Hepatocyte (in vitro differentiated cells): Measurements from ENCODE around the gene ARHGAP9.

Experiments
- EZH2 ChIP-seq: fragments of 200-600 bp; sonication (generic); IDR thresholded peaks from 2 replicates; pipeline ENCODE4 v1.6.1; 2016; ENCODE audit warnings: antibody characterized with exemption, mild to moderate bottlenecking, borderline replicate concordance
- TF ChIP-seq, protein P1 (sequence below): fragments of 200-600 bp; sonication (generic); IDR thresholded peaks from 2 replicates; pipeline ENCODE4 v1.5.1; 2016; ENCODE audit warnings: antibody characterized with exemption, mild to moderate bottlenecking; ENCODE audit not compliant: poor library complexity

DNA sequence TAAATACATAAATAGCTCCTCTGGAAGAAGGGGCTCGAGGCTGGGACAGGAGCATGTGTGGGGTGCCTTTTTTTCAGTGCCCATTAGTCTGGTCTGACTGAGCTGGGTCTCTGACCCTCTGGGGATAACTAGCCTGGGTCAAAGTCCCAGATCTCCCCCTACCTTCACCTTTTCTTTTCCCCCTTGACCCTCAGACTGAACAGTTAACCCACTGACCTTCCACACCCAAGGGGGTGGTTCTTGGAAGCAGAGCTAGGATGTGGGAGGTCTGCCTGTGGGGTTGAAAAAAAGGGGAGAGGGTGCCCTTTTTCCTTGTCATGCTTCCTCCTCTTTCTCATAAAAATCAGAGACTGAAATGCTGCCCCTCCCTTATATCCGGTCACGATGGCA is 21.0 kb downstream of the ARHGAP9 start:
- TF ChIP-seq, protein P1, sequence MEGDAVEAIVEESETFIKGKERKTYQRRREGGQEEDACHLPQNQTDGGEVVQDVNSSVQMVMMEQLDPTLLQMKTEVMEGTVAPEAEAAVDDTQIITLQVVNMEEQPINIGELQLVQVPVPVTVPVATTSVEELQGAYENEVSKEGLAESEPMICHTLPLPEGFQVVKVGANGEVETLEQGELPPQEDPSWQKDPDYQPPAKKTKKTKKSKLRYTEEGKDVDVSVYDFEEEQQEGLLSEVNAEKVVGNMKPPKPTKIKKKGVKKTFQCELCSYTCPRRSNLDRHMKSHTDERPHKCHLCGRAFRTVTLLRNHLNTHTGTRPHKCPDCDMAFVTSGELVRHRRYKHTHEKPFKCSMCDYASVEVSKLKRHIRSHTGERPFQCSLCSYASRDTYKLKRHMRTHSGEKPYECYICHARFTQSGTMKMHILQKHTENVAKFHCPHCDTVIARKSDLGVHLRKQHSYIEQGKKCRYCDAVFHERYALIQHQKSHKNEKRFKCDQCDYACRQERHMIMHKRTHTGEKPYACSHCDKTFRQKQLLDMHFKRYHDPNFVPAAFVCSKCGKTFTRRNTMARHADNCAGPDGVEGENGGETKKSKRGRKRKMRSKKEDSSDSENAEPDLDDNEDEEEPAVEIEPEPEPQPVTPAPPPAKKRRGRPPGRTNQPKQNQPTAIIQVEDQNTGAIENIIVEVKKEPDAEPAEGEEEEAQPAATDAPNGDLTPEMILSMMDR = no peak
- TF ChIP-seq EZH2 = no peak
